Sigmoid colon (tissue), 4 donors: ENCODE data around the gene NBDY.

Experiments
- EP300 ChIP-seq, 4 donors: sonication (generic); formaldehyde crosslinking; IDR thresholded peaks; one replicate each; pipeline ENCODE4 v1.6.1; 2017; ENCODE audit warnings: antibody characterized with exemption in 4 of 4
- POLR2A ChIP-seq, 2 donors: fragments of 450-650 bp; IDR thresholded peaks; one replicate each; pipeline ENCODE4 v1.6.1; 2016; ENCODE audit warnings: antibody characterized with exemption in 2 of 2, mild to moderate bottlenecking in 2 of 2, moderate library complexity in 2 of 2
- POLR2AphosphoS5 ChIP-seq, 4 donors: sonication (generic); formaldehyde crosslinking; IDR thresholded peaks; one replicate each; pipeline ENCODE4 v1.6.1; 2017; ENCODE audit warnings: antibody characterized with exemption in 4 of 4
- TF ChIP-seq, protein P1 (sequence below), 4 experiments: fragments of 450-650 bp in 3 of 4; fragments of 200-600 bp in 1 of 4; IDR thresholded peaks; one replicate each; pipeline ENCODE4 v1.5.1; 2016 to 2019; ENCODE audit warnings: antibody characterized with exemption in 4 of 4, mild to moderate bottlenecking in 3 of 4, moderate library complexity in 2 of 4

DNA sequence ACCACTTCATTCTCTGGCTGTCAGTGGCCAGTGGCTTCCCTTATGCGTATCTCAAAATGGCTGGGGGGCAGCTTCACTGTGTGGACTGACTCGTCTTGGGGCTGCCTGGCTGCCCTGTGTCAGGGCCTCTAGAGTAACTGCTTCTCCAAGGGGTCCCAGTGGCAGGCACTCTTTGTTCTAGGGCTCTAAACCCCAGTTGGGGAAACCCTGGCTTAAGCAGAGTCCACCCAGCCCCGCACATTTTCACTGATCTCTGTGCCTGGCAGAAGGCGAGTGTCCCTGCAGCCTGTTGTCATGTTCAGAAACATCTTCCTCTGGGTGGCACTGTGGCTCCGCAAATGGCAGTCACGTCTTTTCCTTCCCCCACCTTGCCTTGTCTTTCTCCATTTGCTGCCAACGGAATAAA is 59.7 kb downstream of the NBDY start:
- TF ChIP-seq POLR2A (IDR thresholded peaks at IDR 0.05) (no peak), POLR2AphosphoS5 (IDR thresholded peaks at IDR 0.05) (no peak), EP300 (IDR thresholded peaks at IDR 0.05) (no peak)
- TF ChIP-seq, protein P1, sequence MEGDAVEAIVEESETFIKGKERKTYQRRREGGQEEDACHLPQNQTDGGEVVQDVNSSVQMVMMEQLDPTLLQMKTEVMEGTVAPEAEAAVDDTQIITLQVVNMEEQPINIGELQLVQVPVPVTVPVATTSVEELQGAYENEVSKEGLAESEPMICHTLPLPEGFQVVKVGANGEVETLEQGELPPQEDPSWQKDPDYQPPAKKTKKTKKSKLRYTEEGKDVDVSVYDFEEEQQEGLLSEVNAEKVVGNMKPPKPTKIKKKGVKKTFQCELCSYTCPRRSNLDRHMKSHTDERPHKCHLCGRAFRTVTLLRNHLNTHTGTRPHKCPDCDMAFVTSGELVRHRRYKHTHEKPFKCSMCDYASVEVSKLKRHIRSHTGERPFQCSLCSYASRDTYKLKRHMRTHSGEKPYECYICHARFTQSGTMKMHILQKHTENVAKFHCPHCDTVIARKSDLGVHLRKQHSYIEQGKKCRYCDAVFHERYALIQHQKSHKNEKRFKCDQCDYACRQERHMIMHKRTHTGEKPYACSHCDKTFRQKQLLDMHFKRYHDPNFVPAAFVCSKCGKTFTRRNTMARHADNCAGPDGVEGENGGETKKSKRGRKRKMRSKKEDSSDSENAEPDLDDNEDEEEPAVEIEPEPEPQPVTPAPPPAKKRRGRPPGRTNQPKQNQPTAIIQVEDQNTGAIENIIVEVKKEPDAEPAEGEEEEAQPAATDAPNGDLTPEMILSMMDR (IDR thresholded peaks at IDR 0.05) = no peak
